Heart left ventricle (tissue), 16 donors: ENCODE measurements around the gene PLEKHA7. TPM values are rescaled to one million over a fixed set of nuclear protein-coding genes. Genes with fewer than 3 reads are reported as not detected.

Experiments
- ATAC-seq, 4 donors: fragments of 200-7000 bp; cut with Tn5 transposase; one replicate each; pipeline ENCODE4 v1.9.1; 2020 to 2022; ENCODE audit warnings: moderate library complexity in 4 of 4, mild to moderate bottlenecking in 3 of 4, moderate number of reproducible peaks in 1 of 4
- DNase-seq, 5 donors: peaks; one replicate each; pipeline ENCODE4 v3.0.0-alpha.2; 2020
- H3K27ac ChIP-seq, 12 donors: fragments of 200-600 bp; sonication (generic) in 4 of 12; one replicate each; pipeline versions ENCODE4 v1.5.0 to v1.8.0; 2016 to 2022; ENCODE audit warnings: mild to moderate bottlenecking in 2 of 12
- H3K27me3 ChIP-seq, 9 donors: fragments of 200-600 bp; sonication (generic) in 2 of 9; one replicate each; pipeline versions ENCODE4 v1.5.1 to v1.8.0; 2016 to 2022; ENCODE audit warnings: mild to moderate bottlenecking in 3 of 9
- H3K36me3 ChIP-seq, 9 donors: fragments of 200-600 bp; sonication (generic) in 2 of 9; one replicate each; pipeline versions ENCODE4 v1.5.0 to v1.8.0; 2018 to 2022; ENCODE audit warnings: mild to moderate bottlenecking in 2 of 9
- H3K4me1 ChIP-seq, 12 donors: fragments of 200-600 bp; sonication (generic) in 4 of 12; one replicate each; pipeline versions ENCODE4 v1.5.0 to v1.8.0; 2016 to 2022; ENCODE audit warnings: mild to moderate bottlenecking in 3 of 12
- H3K4me3 ChIP-seq, 12 donors: fragments of 200-600 bp; sonication (generic) in 4 of 12; one replicate each; pipeline versions ENCODE4 v1.5.0 to v1.8.0; 2017 to 2022; ENCODE audit warnings: mild to moderate bottlenecking in 9 of 12, moderate library complexity in 4 of 12
- H3K9me3 ChIP-seq, 12 donors: fragments of 200-600 bp; sonication (generic) in 4 of 12; one replicate each; pipeline versions ENCODE4 v1.5.0 to v1.8.0; 2016 to 2022; ENCODE audit warnings: mild to moderate bottlenecking in 1 of 12
- CTCF ChIP-seq, 12 donors: fragments of 200-600 bp; sonication (generic) in 4 of 12; IDR thresholded peaks; one replicate each; pipeline versions ENCODE4 v1.5.0 to v1.8.0; 2018 to 2022; ENCODE audit warnings: antibody characterized with exemption in 12 of 12, mild to moderate bottlenecking in 5 of 12
- POLR2A ChIP-seq, 2 donors: fragments of 450-650 bp; IDR thresholded peaks; one replicate each; pipeline ENCODE4 v1.6.1; 2017; ENCODE audit warnings: antibody characterized with exemption in 2 of 2, mild to moderate bottlenecking in 2 of 2, moderate library complexity in 2 of 2
- WGBS, 4 donors: extraction: QIAGEN DNeasy Blood & Tissue Kit in 2 of 4; methylation state at CpG; one replicate each; pipeline versions ENCODE4 v1.1.5 to v1.1.7; 2013 to 2018; 5-methylcytosine and 5-hydroxymethylcytosine counted together
- intact Hi-C, 10 donors: fragments of 100-400 bp; cut with DNase I; formaldehyde crosslinking; loops; one replicate each; pipeline versions ENCODE4 v1.11.1 to v1.14.2; 2022
- polyA plus RNA-seq, 2 donors: library from polyadenylated mRNA; stranded (reverse); fragments of 200-250 nt; gene quantifications; one replicate each; pipeline ENCODE4 v1.2.3, GENCODE V29; 2013
- total RNA-seq, 9 donors: library from RNA; depleted of rRNA in 2 of 9; stranded (reverse); fragments of >200 nt in 2 of 9; fragmentation: NEBNext Ultra II Directional in 3 of 9; extraction: Animal tissue kit (Norgen Biotek cat#: 25700) in 3 of 9; gene quantifications; one replicate each; pipeline versions ENCODE4 v1.1.0 to v1.2.4, GENCODE V29; 2016 to 2023
- donor health status: ischemic (EF 13 %, LVEDD 7.1; RV severe dilation, severe dysfunction).
- donor health status: healthy with polysubstance abuse.
- donor health status: DM: no; HTN: yes; CAD: no.
- donor health status: DM: no; HTN: no; CAD: no.
- donor health status: ischemic (EF 25% LVEDD 6.9; RV normal size, moderate dysfunction).
- donor health status: ischemic (EF 25% LVEDD 5.7; RV mildly dilated, moderate dysfunction).
- donor health status: healthy.
- donor health status: DM: yes; HTN: yes; CAD: no.
- donor health status: ischemic (EF 35%, LVEDD 5.7; RV mildly dilated, moderate dysfunction).
- donor health status: nonischemic (EF 11% LVEDD 7.7; RV severe dilation, severe dysfunction).
- donor health status: DM: yes; HTN: yes; CAD: no.
- donor health status: PGD.
- donor health status: ischemic (EF 29% LVEDD 5.4; RV normal size, mild dysfunction).
- donor health status: nonischemic (EF 23%, LVEDD 6.1; RV moderate dilation, normal function).

PLEKHA7 gene
- total and polyA plus RNA-seq, 11 donors, result 13.1 to 57.5 (median 23.5) TPM

GRCh38 chr11:16806791-16807190 is 207.4 kb downstream of the PLEKHA7 start:
- TF ChIP-seq CTCF (IDR thresholded peaks at IDR 0.05) (no peak), POLR2A (IDR thresholded peaks at IDR 0.05) (no peak)
- ATAC-seq (peak in 3 of 4 donors; percentile 37 to 45 (median 41)), DNase-seq (peak in 2 of 5 donors; percentile 59 to 60)
- peak overlapping the region in 5 of 12 donors; percentile 28 to 83 (median 31) for H3K27ac ChIP-seq
- intact Hi-C loops, result no loop called here
- WGBS, 4 donors, result 33 to 45% (median 39%) methylated on average over 11 of the region's 11 CpGs
- peaks cover 4 to 80% (median 47%) of the 10 kb centered on the region in 12 donors for H3K4me1 ChIP-seq
- peaks cover 0 to 11% (median 0%) of the 10 kb centered on the region in 9 donors for H3K36me3 ChIP-seq
- H3K4me3 ChIP-seq, result no peak overlapping the region
- H3K27me3 ChIP-seq, result no peaks in the 10 kb centered on the region
- no peaks in the 10 kb centered on the region for H3K9me3 ChIP-seq

- intact Hi-C loops, result no loop called here
- ATAC-seq (no peak), DNase-seq (no peak)
- TF ChIP-seq CTCF (IDR thresholded peaks at IDR 0.05) (no peak), POLR2A (IDR thresholded peaks at IDR 0.05) (no peak)
- Histone ChIP-seq H3K27ac (peak overlapping the region in 6 of 12 donors; percentile 28 to 83 (median 30)), H3K4me1 (peaks cover 4 to 74% (median 47%) of the 10 kb centered on the region in 12 donors), H3K9me3 (no peaks in the 10 kb centered on the region), H3K36me3 (peaks cover 0 to 11% (median 0%) of the 10 kb centered on the region in 9 donors), H3K27me3 (no peaks in the 10 kb centered on the region), H3K4me3 (no peak overlapping the region)
- WGBS, 4 donors, result 65 to 82% (median 71%) methylated on average over 8 of the region's 8 CpGs
These were observed 208.3 kb downstream of the PLEKHA7 start for GRCh38 chr11:16805938-16806337.

GRCh38 chr11:16804104-16804947 is 209.9 kb downstream of the PLEKHA7 start:
- Histone ChIP-seq H3K9me3 (no peaks in the 10 kb centered on the region), H3K27me3 (no peaks in the 10 kb centered on the region), H3K27ac (peak overlapping the region in 9 of 12 donors; percentile 11 to 83 (median 33)), H3K36me3 (peaks cover 0 to 14% (median 0%) of the 10 kb centered on the region in 9 donors), H3K4me1 (peaks cover 0 to 69% (median 39%) of the 10 kb centered on the region in 12 donors), H3K4me3 (no peak overlapping the region)
- 8 to 21% (median 20%) methylated on average over 7 of the region's 7 CpGs for WGBS, 4 donors
- peak; percentile 63 to 79 (median 74) for ATAC-seq
- TF ChIP-seq POLR2A (IDR thresholded peaks at IDR 0.05) (no peak), CTCF (IDR thresholded peaks at IDR 0.05) (no peak)
- peak in 2 of 5 donors; percentile 63 to 66 for DNase-seq
- intact Hi-C loops, result no loop called here

- H3K36me3 ChIP-seq, result peaks cover 0 to 25% (median 0%) of the 10 kb centered on the region in 9 donors
- intact Hi-C loops, result no loop called here
- peak overlapping the region in 2 of 12 donors; percentile 11 to 27 for H3K27ac ChIP-seq
- TF ChIP-seq POLR2A (IDR thresholded peaks at IDR 0.05) (no peak), CTCF (IDR thresholded peaks at IDR 0.05) (no peak)
- H3K27me3 ChIP-seq, result no peaks in the 10 kb centered on the region
- no peaks in the 10 kb centered on the region for H3K9me3 ChIP-seq
- peak in 3 of 4 donors; percentile 32 to 52 (median 50) for ATAC-seq
- 71 to 77% (median 73%) methylated on average over 8 to 10 of the region's 10 CpGs for WGBS, 4 donors
- no peak for DNase-seq
- H3K4me1 ChIP-seq, result peaks cover 0 to 61% (median 32%) of the 10 kb centered on the region in 12 donors
- no peak overlapping the region for H3K4me3 ChIP-seq
These were observed 212.8 kb downstream of the PLEKHA7 start for GRCh38 chr11:16801288-16801980.
